HG03045 (cell line): ENCODE data around the gene CAPN3.
"Not testable (repeated sequence)": the region's sequence is repeated elsewhere in the genome, so short reads cannot be mapped to it uniquely, and the experiment has no call there.

ENCODE experiments used
- ATAC-seq: cut with Tn5 transposase; IDR thresholded peaks from one replicate; pipeline ENCODE4 v1.9.1; 2021; ENCODE audit warnings: mild to moderate bottlenecking, moderate library complexity; ENCODE audit not compliant: unreplicated experiment

CAPN3 gene

GRCh38 chr15:42359249-42359648, at the start of gene CAPN3:
Gene CAPN3, plus strand, starts transcription at chr15:42359501. Its CDS starts 305 bp downstream, at chr15:42359806.
- no peak for ATAC-seq

GRCh38 chr15:42313463-42313862, 45.8 kb upstream of the CAPN3 start:
- no peak for ATAC-seq

- ATAC-seq, result no peak
Measured at GRCh38 chr15:42314818-42315217, 44.5 kb upstream of the CAPN3 start.

DNA sequence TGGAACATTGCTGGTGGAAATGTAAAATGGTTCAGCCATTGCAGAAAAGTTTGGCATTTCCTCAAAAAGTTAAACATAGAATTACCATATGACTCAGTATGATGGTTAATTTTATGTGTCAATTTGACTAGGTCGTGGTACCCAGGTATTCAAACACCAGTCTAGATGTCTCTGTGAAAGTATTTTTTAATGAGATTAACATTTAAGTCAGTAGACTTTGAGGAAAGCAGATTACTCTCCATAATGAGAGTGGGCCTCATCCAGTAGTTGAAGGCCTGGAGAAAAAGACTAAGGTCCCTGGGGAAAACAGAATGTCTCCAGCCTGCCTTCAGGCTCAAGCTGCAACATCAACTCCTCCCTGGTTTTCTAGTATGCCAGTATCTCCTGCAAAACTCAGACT, 43.8 kb upstream of the CAPN3 start:
- no peak for ATAC-seq

DNA sequence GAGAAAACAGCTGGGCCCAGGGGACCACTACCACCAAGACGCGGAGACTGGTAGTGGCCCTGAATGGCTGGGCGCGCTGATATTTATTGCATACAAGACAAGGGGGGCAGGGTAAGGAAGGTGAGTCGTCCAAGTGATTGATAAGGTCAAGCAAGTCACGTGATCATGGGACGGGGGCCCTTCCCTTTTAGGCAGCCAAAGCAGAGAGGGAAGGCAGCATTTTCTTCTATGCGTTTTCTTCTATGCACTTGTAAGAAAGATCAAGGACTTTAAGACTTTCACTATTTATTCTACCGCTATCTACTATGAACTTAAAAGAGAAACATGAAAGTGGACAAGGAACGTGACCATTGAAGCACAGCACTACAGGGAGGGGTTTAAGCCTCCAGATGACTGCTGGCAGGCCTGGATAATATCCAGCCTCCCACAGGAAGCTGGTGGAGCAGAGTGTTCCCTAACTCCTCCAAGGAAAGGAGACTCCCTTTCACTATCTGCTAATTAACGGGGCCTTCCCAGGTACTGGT, 43.0 kb upstream of the CAPN3 start:
- ATAC-seq, result not testable (repeated sequence)

- ATAC-seq, result no peak
Measured at GRCh38 chr15:42319206-42319605, 40.1 kb upstream of the CAPN3 start.

- no peak for ATAC-seq
Measured at GRCh38 chr15:42324308-42324707, 35.0 kb upstream of the CAPN3 start.

DNA sequence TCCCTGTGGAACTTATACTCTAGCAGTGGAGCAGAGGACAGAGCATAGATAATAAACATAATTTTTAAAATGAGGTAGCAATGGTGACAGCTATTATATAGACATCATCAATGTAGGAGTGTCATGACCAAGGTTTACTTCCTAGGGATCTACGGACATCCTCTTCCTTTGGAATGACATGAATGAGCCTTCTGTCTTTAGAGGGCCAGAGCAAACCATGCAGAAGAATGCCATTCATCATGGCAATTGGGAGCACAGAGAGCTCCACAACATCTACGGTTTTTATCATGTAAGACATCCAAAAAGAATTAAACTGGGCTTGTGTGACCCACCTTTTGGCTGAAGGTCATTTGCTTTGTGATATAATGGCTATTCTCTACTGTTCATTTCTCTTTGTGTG, 30.1 kb upstream of the CAPN3 start:
- no peak for ATAC-seq

- no peak for ATAC-seq
Measured at GRCh38 chr15:42329992-42330391, 29.3 kb upstream of the CAPN3 start.

DNA sequence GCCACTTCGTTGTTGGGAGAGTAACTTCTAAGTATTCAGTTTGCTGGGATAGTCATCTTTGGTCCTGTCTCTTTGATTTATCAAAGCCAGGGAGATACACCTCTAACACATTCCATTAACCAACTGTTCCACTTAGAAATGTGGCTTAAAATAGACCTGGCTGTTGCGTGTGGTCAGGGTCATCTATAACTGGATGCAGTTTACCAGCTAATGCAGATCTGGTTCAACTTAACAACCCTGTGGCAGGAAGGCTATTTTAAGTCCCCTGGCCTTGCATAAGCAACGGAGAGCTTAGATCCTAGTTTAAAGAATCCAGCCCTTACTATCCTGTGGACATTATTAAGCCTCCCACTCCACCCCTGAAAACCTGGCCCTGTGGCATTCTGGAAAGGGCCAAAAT, 28.1 kb upstream of the CAPN3 start:
- ATAC-seq, result no peak

- no peak for ATAC-seq
Measured at GRCh38 chr15:42332331-42332730, 27.0 kb upstream of the CAPN3 start.

DNA sequence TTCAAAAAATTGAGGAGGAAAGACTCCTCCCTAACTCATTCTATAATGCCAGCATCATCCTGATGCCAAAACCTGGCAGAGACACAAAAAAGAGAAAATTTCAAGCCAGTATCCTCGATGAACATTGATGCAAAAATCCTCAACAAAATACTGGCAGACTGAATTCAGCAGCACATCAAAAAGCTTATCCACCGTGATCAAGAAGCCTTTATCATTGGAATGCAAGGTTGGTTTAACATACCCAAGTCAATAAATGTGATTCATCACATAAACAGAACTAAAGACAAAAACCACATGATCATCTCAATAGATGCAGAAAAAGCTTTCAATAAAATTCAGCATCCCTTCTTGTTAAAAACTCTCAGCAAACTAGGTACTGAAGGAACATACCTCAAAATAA, 24.2 kb upstream of the CAPN3 start:
- no peak for ATAC-seq

DNA sequence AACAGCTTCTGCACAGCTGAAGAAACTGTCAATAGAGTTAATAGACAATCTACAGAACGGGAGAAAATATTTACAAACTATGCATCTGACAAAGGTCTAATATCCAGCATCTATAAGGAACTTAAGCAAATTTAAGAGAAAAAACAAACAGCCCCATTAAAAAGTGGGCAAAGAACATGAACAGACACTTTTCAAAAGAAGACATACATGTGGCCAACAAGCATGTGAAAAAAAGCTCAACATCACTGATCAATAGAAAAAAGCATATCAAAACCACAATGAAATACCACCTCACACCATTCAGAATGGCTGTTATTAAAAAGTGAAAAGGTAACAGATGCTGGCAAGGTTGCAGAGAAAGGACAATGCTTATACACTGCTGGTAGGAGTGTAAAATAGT, 22.7 kb upstream of the CAPN3 start:
- ATAC-seq, result not testable (repeated sequence)

DNA sequence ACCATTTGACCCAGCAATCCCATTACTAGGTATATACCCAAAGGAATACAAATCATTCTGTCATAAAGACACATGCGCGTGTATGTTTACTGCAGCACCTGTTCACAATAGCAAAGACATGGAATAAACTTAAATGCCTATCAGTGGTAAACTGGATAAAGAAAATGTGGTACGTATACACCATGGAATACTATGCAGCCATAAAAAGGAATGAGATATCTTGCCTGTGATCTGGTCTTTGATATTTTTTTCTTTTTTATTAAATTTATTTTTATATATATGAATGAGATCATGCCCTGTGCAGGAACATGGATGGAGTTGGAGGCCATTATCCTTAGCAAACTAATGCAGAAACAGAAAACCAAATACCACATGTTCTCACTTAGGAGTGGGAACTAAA, 22.2 kb upstream of the CAPN3 start:
- ATAC-seq, result not testable (repeated sequence)

DNA sequence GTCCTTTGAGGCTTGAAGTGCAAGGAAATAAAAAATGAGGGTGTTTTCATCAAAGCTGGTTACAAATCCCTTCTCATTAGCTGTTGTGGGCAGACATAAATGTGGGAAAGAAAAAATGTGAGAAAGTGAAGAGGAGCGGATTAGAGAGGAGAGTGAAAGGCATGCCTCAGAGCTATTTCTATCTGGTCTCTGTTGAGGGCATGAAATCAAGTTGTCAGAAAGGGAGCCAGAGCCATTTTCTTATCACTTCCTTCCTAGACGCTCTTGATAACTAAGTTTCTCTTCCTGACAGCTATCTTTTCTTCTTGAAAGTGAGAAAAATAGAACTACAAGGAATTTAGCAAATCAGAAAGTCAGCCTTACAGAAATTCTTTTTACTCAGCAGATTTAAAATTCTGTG, 20.8 kb upstream of the CAPN3 start:
- ATAC-seq, result no peak

DNA sequence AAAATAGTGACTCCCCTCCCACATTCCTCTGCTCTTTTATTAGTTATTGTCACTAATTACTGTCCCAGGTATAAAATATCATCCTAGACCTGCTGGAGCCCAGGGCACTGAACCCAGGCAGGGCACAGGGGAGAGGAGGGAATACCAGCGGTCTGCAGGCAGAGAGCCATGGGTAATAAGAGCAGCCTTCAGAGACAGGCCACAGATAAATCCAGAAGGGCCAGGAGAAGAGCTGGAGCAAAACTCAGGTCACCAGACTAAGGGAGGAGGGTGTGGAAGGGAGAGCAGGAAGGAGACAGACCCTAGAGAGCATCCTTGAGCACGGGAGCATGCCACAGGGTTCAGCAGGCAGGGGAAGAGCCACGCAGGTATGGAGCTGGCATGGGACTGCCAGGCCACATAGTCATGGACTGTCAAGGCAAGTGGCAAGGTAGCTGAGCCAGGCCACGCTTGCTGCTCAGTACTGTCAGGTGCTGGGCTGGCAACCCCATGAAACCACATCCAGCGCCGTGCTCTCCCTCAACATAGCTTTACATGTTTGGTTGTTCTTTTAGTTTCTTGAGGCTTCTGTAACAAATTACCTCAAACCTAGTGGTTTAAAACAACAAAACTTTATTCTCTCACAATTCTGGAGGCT, 15.6 kb upstream of the CAPN3 start:
- ATAC-seq, result no peak

DNA sequence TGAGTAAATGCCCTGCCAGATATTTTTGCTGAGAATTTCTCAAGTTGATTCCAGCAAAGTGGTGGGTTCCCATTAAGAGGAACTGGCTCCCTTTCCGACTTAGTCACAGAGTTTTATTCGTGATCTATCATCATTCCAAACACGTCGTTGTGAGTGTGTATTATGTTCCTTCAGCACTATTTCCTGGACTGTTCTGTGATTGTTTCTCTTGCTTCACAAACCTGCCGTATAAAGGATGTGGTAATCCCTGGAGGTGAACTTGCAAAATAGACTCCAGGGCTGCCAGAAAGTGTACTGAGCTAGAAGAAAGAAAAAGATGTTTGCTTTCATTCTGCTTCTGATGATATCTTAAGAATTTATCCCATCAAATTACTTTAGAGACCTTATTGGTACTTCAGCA, 14.5 kb upstream of the CAPN3 start:
- no peak for ATAC-seq

DNA sequence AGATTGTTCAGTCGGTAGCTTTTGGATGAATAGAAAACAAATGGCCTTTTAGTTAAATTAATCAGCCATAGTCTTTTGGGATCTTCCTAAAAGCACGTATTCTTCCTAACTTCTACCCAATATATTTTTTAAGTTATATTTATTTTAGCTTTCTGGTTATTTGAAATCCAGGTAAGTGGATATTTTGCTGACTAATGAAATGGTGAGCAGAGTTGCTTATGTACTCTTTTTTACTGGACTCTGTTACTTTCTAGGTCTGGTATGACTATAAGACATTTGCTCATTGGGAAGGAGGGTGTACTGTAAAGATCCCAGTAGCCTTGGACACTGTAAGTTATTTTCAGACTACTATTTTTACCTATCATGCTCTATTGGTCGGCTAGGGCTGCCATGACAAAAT, 13.8 kb upstream of the CAPN3 start:
- ATAC-seq, result no peak

DNA sequence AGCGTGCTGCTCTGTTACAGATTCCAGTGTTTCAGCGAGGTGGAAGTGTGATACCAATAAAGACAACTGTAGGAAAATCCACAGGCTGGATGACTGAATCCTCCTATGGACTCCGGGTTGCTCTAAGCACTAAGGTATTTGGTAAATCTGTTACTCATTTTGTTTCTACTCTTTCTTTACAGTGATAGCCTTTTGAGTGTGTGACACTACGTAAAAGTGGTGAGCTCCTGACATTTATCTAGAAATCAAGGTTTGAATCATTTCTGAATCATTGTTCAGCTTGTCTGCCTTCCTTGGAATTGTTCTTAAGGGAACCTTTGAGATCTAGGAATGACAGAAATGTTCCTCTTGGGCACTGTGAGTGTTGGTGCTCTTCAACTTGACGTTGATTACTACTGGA, 11.2 kb upstream of the CAPN3 start:
- no peak for ATAC-seq

DNA sequence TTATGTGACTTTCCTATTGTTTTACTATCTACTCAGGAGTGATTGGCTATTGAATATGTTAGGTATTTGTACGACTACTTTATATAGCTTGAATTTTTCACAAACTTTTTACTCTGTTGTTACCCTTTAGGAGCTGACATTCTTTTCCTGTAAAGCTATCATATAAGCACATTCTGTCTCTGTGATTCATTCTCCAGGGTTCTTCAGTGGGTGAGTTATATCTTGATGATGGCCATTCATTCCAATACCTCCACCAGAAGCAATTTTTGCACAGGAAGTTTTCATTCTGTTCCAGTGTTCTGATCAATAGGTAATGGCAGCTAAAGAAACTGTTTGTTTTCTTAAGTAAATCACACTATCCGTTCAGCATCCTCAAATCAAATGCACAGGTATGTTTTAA, 10.1 kb upstream of the CAPN3 start:
- no peak for ATAC-seq

DNA sequence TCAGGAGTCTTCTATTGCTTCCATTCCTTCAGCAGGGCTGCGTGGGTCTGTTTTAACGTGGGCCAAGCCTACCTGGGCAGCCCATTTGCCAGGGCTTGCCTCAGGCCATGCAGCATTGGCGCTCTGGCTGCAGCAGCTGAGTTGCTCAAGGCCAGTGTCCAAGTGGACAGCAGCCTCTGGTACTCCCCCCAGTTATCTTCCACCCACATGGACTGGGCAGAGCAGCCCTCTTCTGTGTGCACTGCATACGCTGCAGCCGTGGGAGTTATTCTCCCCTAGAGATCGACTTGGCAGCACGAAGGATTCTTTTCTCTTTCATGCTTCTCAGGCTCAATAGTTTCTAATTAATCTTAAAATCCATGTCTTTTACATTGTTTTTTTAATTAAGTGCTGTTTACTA, 6.9 kb upstream of the CAPN3 start:
- ATAC-seq, result no peak

- ATAC-seq, result no peak
Measured at GRCh38 chr15:42353061-42353460, 6.2 kb upstream of the CAPN3 start.

DNA sequence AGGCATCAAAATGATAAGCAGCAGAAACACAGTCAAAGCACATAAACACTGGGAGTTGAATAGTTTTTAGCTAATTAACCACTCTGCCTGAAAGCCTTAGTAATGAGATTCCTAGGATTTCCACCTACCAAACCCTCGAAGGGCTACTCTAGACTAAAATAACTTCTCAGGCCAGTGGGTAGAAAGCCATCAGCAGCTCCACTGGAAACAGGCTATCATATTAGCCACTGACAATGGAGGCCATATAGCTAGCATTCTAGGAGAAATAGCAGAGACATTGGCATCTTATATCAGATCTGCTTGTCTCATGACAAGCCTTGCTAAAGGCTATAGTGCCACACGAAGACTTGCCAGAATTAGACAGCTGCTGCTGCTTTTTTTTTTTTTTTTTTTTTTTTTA, 4.5 kb upstream of the CAPN3 start:
- no peak for ATAC-seq
